ENCODE results near the gene SLC44A5. TPM values are rescaled to one million over a fixed set of nuclear protein-coding genes. Genes with fewer than 3 reads are reported as not detected.

SLC44A5 gene
- total RNA-seq, 1 experiment from 2014 or later: 2.4 TPM

- H3K79me2 ChIP-seq (ENCODE audit: insufficient read depth, low read length): no peaks in the 10 kb centered on the region
- WGBS (ENCODE audit: extremely low coverage, insufficient read length, low lambda C conversion rate): no CpG with 5 or more reads among the region's 2 CpGs
- no peaks in the 10 kb centered on the region for H3K9me3 Mint-ChIP-seq
Observed at GRCh38 chr1:75602486-75602885, 8.4 kb downstream of the SLC44A5 start.

More at GRCh38 chr1:75602486-75602885, 8.4 kb downstream of the SLC44A5 start:
- H3K23ac ChIP-seq (ENCODE audit: insufficient read length, low read depth, low read length): no peak overlapping the region
- H4K5ac ChIP-seq (ENCODE audit: insufficient read length, low read depth, low read length): no peak overlapping the region
- H2AK5ac ChIP-seq (ENCODE audit: insufficient read length, low read length): no peak overlapping the region
- H4K20me1 ChIP-seq (ENCODE audit: control insufficient read depth, insufficient read depth, insufficient read length): no peaks in the 10 kb centered on the region
- H4K91ac ChIP-seq (ENCODE audit: insufficient read length, low read depth, low read length): no peak overlapping the region
- H3K27me3 ChIP-seq (ENCODE audit: insufficient read depth, low read length): no peaks in the 10 kb centered on the region
- H3K36me3 Mint-ChIP-seq (ENCODE audit: insufficient read depth in 1 of 3, low read depth in 3 of 3): no peaks in the 10 kb centered on the region; a peak in 1 of 7 replicates
- no peaks in the 10 kb centered on the region for H3K79me1 ChIP-seq (ENCODE audit: insufficient read depth, low read depth, low read length, poor library complexity, severe bottlenecking)
- no peak overlapping the region for H3K14ac ChIP-seq (ENCODE audit: insufficient read depth, low read length)
- no peak for TF ChIP-seq CTCF (conservative IDR thresholded peaks at IDR 0.05)
- no peak overlapping the region for H3K18ac ChIP-seq (ENCODE audit: insufficient read length, low read depth, low read length)
- H3K27ac ChIP-seq (ENCODE audit: insufficient read length, low read depth, low read length): no peak overlapping the region
- no peaks in the 10 kb centered on the region for H3K9me3 ChIP-seq (ENCODE audit: control insufficient read depth, low read depth, low read length)
- H3K4me1 ChIP-seq (ENCODE audit: insufficient read depth, low read length): no peaks in the 10 kb centered on the region
- no peak overlapping the region for H4K8ac ChIP-seq (replicated peaks; ENCODE audit: insufficient read length, low read depth, low read length)
- no peak overlapping the region for H2BK20ac ChIP-seq (ENCODE audit: low read depth, low read length, poor library complexity, severe bottlenecking)
- H3K56ac ChIP-seq (ENCODE audit: insufficient read length, low read depth, low read length): no peak overlapping the region
- no peak overlapping the region for H2BK15ac ChIP-seq (ENCODE audit: low read depth, low read length)
- no peak overlapping the region for H2BK5ac ChIP-seq (ENCODE audit: insufficient read length, low read length)
- no peaks in the 10 kb centered on the region for H3K23me2 ChIP-seq (ENCODE audit: insufficient read length, low read depth, low read length, poor library complexity, severe bottlenecking)
- H3K4me2 ChIP-seq (ENCODE audit: insufficient read depth, insufficient read length, low read length): no peak overlapping the region
- no peaks in the 10 kb centered on the region; a peak in 1 of 4 replicates for H3K4me1 Mint-ChIP-seq
- H3K4me3 Mint-ChIP-seq: no peak overlapping the region
- no peak overlapping the region for H3K4ac ChIP-seq (ENCODE audit: low read depth, low read length)
- H3T11ph ChIP-seq (ENCODE audit: low read length): no peak overlapping the region
- no peak overlapping the region for H3K9ac ChIP-seq (ENCODE audit: extremely low read depth, insufficient read length, low read length)
- no peaks in the 10 kb centered on the region for H3K27me3 Mint-ChIP-seq (ENCODE audit: low read depth)
- H2BK12ac ChIP-seq (ENCODE audit: insufficient read length, low read depth, low read length): no peak overlapping the region
- no peak for DNase-seq
- H3K27ac Mint-ChIP-seq: no peak overlapping the region
- no peak overlapping the region for H2BK120ac ChIP-seq (ENCODE audit: low read depth, low read length, poor library complexity, severe bottlenecking)
- no peak overlapping the region for H2AFZ ChIP-seq (ENCODE audit: low read length)
